Muscle layer of duodenum (tissue), 2 donors: Measurements from ENCODE around the gene CACNB1.

Experiments
- H3K27ac ChIP-seq: one replicate; pipeline ENCODE4 v1.7.0; 2013; ENCODE audit warnings: mild to moderate bottlenecking, low read length
- H3K27me3 ChIP-seq: one replicate; pipeline ENCODE4 v1.7.0; 2013; ENCODE audit warnings: low read depth, mild to moderate bottlenecking, control low read depth, low read length
- H3K36me3 ChIP-seq, 2 donors: one replicate each; pipeline ENCODE4 v1.7.0; 2013; ENCODE audit warnings: low read length in 2 of 2, control low read depth in 1 of 2, mild to moderate bottlenecking in 1 of 2; ENCODE audit not compliant: insufficient read depth in 2 of 2, control insufficient read depth in 1 of 2
- H3K4me1 ChIP-seq, 2 donors: one replicate each; pipeline ENCODE4 v1.7.0; 2013; ENCODE audit warnings: low read length in 2 of 2, mild to moderate bottlenecking in 2 of 2, control low read depth in 1 of 2, moderate library complexity in 1 of 2; ENCODE audit not compliant: insufficient read depth in 2 of 2, control insufficient read depth in 1 of 2
- H3K4me3 ChIP-seq, 2 donors: one replicate each; pipeline ENCODE4 v1.7.0; 2013; ENCODE audit warnings: low read length in 2 of 2, low read depth in 1 of 2, mild to moderate bottlenecking in 1 of 2
- H3K9me3 ChIP-seq, 2 donors: one replicate each; pipeline ENCODE4 v1.7.0; 2013; ENCODE audit warnings: low read length in 2 of 2, control low read depth in 1 of 2, mild to moderate bottlenecking in 1 of 2; ENCODE audit not compliant: control insufficient read depth in 1 of 2
- donor health status: healthy.

Gene CACNB1

GRCh38 chr17:39236450-39236927 is 39.0 kb upstream of the CACNB1 start:
- no peaks in the 10 kb centered on the region for H3K36me3 ChIP-seq
- H3K4me3 ChIP-seq = no peak overlapping the region
- H3K27ac ChIP-seq = no peak overlapping the region
- H3K27me3 ChIP-seq = peaks cover 13% of the 10 kb centered on the region
- H3K9me3 ChIP-seq = no peaks in the 10 kb centered on the region
- peaks cover 0 to 9% of the 10 kb centered on the region in 2 donors for H3K4me1 ChIP-seq

GRCh38 chr17:39235555-39236449 is 38.3 kb upstream of the CACNB1 start:
- no peak overlapping the region for H3K27ac ChIP-seq
- H3K36me3 ChIP-seq = no peaks in the 10 kb centered on the region
- no peaks in the 10 kb centered on the region for H3K9me3 ChIP-seq
- peaks cover 16% of the 10 kb centered on the region for H3K27me3 ChIP-seq
- peaks cover 0 to 12% of the 10 kb centered on the region in 2 donors for H3K4me1 ChIP-seq
- no peak overlapping the region for H3K4me3 ChIP-seq

GRCh38 chr17:39231591-39232551 is 34.4 kb upstream of the CACNB1 start:
- H3K36me3 ChIP-seq = no peaks in the 10 kb centered on the region
- no peaks in the 10 kb centered on the region for H3K9me3 ChIP-seq
- peak overlapping the region in 1 of 2 donors; percentile 23 for H3K4me3 ChIP-seq
- H3K4me1 ChIP-seq = peaks cover 0 to 12% of the 10 kb centered on the region in 2 donors
- H3K27me3 ChIP-seq = peaks cover 30% of the 10 kb centered on the region
- H3K27ac ChIP-seq = no peak overlapping the region

- no peak overlapping the region for H3K27ac ChIP-seq
- no peak overlapping the region for H3K4me3 ChIP-seq
Observed at GRCh38 chr17:39231091-39231561, 33.7 kb upstream of the CACNB1 start.

GRCh38 chr17:39230361-39230760 is 32.9 kb upstream of the CACNB1 start:
- Histone ChIP-seq H3K27me3 (peaks cover 32% of the 10 kb centered on the region), H3K4me3 (no peak overlapping the region)

More at GRCh38 chr17:39231091-39231561, 33.7 kb upstream of the CACNB1 start:
- H3K4me1 ChIP-seq = peaks cover 2 to 15% of the 10 kb centered on the region in 2 donors
- H3K9me3 ChIP-seq = no peaks in the 10 kb centered on the region
- H3K36me3 ChIP-seq = no peaks in the 10 kb centered on the region
- peaks cover 33% of the 10 kb centered on the region for H3K27me3 ChIP-seq

GRCh38 chr17:39229274-39229913 is 31.9 kb upstream of the CACNB1 start:
- H3K9me3 ChIP-seq = no peaks in the 10 kb centered on the region
- H3K36me3 ChIP-seq = no peaks in the 10 kb centered on the region
- H3K4me1 ChIP-seq = peaks cover 3 to 32% of the 10 kb centered on the region in 2 donors
- no peak overlapping the region for H3K27ac ChIP-seq
- peaks cover 32% of the 10 kb centered on the region for H3K27me3 ChIP-seq
- no peak overlapping the region for H3K4me3 ChIP-seq

More at GRCh38 chr17:39230361-39230760, 32.9 kb upstream of the CACNB1 start:
- Histone ChIP-seq H3K27ac (no peak overlapping the region), H3K4me1 (peaks cover 3 to 22% of the 10 kb centered on the region in 2 donors), H3K36me3 (no peaks in the 10 kb centered on the region), H3K9me3 (no peaks in the 10 kb centered on the region)

GRCh38 chr17:39227364-39227919 is 30.0 kb upstream of the CACNB1 start:
- Histone ChIP-seq H3K27ac (no peak overlapping the region), H3K9me3 (no peaks in the 10 kb centered on the region), H3K27me3 (peaks cover 31% of the 10 kb centered on the region), H3K4me3 (no peak overlapping the region), H3K36me3 (no peaks in the 10 kb centered on the region), H3K4me1 (peaks cover 3 to 32% of the 10 kb centered on the region in 2 donors)

- H3K36me3 ChIP-seq = no peaks in the 10 kb centered on the region
- H3K9me3 ChIP-seq = no peaks in the 10 kb centered on the region
- H3K27ac ChIP-seq = no peak overlapping the region
- H3K4me3 ChIP-seq = peak overlapping the region; percentile 34 to 65
- peaks cover 19% of the 10 kb centered on the region for H3K27me3 ChIP-seq
- peaks cover 3 to 21% of the 10 kb centered on the region in 2 donors for H3K4me1 ChIP-seq
Observed at GRCh38 chr17:39225959-39226683, 28.7 kb upstream of the CACNB1 start.

- Histone ChIP-seq H3K4me1 (peaks cover 3 to 21% of the 10 kb centered on the region in 2 donors), H3K27ac (no peak within 1 kb of the TSS), H3K9me3 (no peaks in the 10 kb centered on the region), H3K27me3 (peaks cover 19% of the 10 kb centered on the region), H3K4me3 (peak within 1 kb of the TSS; percentile 34 to 65), H3K36me3 (no peaks in the 10 kb centered on the region)
Observed at GRCh38 chr17:39225308-39225958, 28.0 kb upstream of the CACNB1 start, which contains the start of gene STAC2. Gene STAC2, minus strand, starts transcription at chr17:39225945. Its CDS starts 443 bp downstream, at chr17:39225502.
